Measurements from ENCODE around the gene KRT17. TPM values are rescaled to one million over a fixed set of nuclear protein-coding genes. Genes with fewer than 3 reads are reported as not detected.

The KRT17 gene
- polyA plus RNA-seq, 1 donor from 2014 or later: not detected

Other genes with a start within 250 kb of the KRT17 start
- gene KRT34, start 242.3 kb downstream of the KRT17 start, polyA plus RNA-seq: not detected
- gene KRT31, start 227.0 kb downstream of the KRT17 start, polyA plus RNA-seq: not detected
- gene KRT37, start 200.0 kb downstream of the KRT17 start, polyA plus RNA-seq: not detected
- gene KRT38, start 183.6 kb downstream of the KRT17 start, polyA plus RNA-seq: not detected
- not detected for gene KRT32, start 157.2 kb downstream of the KRT17 start, polyA plus RNA-seq
- not detected for gene KRT35, start 143.4 kb downstream of the KRT17 start, polyA plus RNA-seq
- gene KRT36, start 134.7 kb downstream of the KRT17 start, polyA plus RNA-seq: not detected
- not detected for gene KRT13, start 119.0 kb downstream of the KRT17 start, polyA plus RNA-seq
- not detected for gene KRT15, start 105.7 kb downstream of the KRT17 start, polyA plus RNA-seq
- not detected for gene KRT19, start 96.3 kb downstream of the KRT17 start, polyA plus RNA-seq
- gene KRT9, start 52.5 kb downstream of the KRT17 start, polyA plus RNA-seq: not detected
- not detected for gene KRT14, start 37.7 kb downstream of the KRT17 start, polyA plus RNA-seq
- gene KRT16, start 11.8 kb downstream of the KRT17 start, polyA plus RNA-seq: not detected
- 1,505 TPM for gene EIF1, start 64.3 kb upstream of the KRT17 start, polyA plus RNA-seq
- not detected for gene GAST, start 87.8 kb upstream of the KRT17 start, polyA plus RNA-seq
- gene HAP1, start 110.1 kb upstream of the KRT17 start, polyA plus RNA-seq: not detected
- gene JUP, start 162.1 kb upstream of the KRT17 start, polyA plus RNA-seq: 72.0 TPM
- 1.5 TPM for gene P3H4, start 187.4 kb upstream of the KRT17 start, polyA plus RNA-seq
- not detected for gene FKBP10, start 188.4 kb upstream of the KRT17 start, polyA plus RNA-seq
- 50.1 TPM for gene NT5C3B, start 211.7 kb upstream of the KRT17 start, polyA plus RNA-seq
- gene KLHL10, start 213.2 kb upstream of the KRT17 start, polyA plus RNA-seq: 0.16 TPM
- gene KLHL11, start 240.8 kb upstream of the KRT17 start, polyA plus RNA-seq: 6.5 TPM

All from IgD-negative memory B cell (primary cell).